HepG2 (cell line): Measurements from ENCODE around the gene NCOA3.

Source experiments
- CTCF ChIP-seq: sonication (generic); formaldehyde crosslinking; IDR thresholded peaks from 2 replicates; pipeline ENCODE4 v1.5.0; 2020; ENCODE audit warnings: mild to moderate bottlenecking, missing genetic modification reagents, moderate library complexity
- GATAD2A ChIP-seq: IDR thresholded peaks from 2 replicates; pipeline ENCODE4 v1.6.1; 2016
- GMEB2 ChIP-seq: IDR thresholded peaks from 2 replicates; pipeline ENCODE4 v1.6.1; 2016; ENCODE audit warnings: missing biosample characterization, missing genetic modification reagents, low read depth
- MEF2D ChIP-seq: sonication (generic); formaldehyde crosslinking; IDR thresholded peaks from 2 replicates; pipeline ENCODE4 v1.5.1; 2020; ENCODE audit warnings: mild to moderate bottlenecking, missing genetic modification reagents
- NBN ChIP-seq: fragments of 450-650 bp; conservative IDR thresholded peaks from 2 replicates; pipeline ENCODE4 v1.6.1; 2017
- NPAS2 ChIP-seq: sonication (generic); formaldehyde crosslinking; IDR thresholded peaks from 2 replicates; pipeline ENCODE4 v1.8.0; 2022; ENCODE audit warnings: mild to moderate bottlenecking, missing genetic modification reagents, borderline replicate concordance
- RELA ChIP-seq: sonication (generic); formaldehyde crosslinking; IDR thresholded peaks from 2 replicates; pipeline ENCODE4 v1.4.0; 2020; ENCODE audit warnings: missing genetic modification reagents
- REST ChIP-seq, 2 experiments: IDR thresholded peaks; 2 replicates each; pipeline ENCODE4 v1.6.1; 2011 to 2012; ENCODE audit warnings: low read length in 2 of 2, borderline replicate concordance in 1 of 2, low read depth in 1 of 2, mild to moderate bottlenecking in 1 of 2, moderate library complexity in 1 of 2
- SMAD3 ChIP-seq: sonication (generic); formaldehyde crosslinking; IDR thresholded peaks from 2 replicates; pipeline ENCODE4 v1.4.0; 2020; ENCODE audit warnings: missing genetic modification reagents
- TERF1 ChIP-seq: sonication (generic); formaldehyde crosslinking; IDR thresholded peaks from 2 replicates; pipeline ENCODE4 v1.8.0; 2022; ENCODE audit warnings: mild to moderate bottlenecking, missing genetic modification reagents, moderate library complexity
- UBTF ChIP-seq: sonication (generic); formaldehyde crosslinking; IDR thresholded peaks from 2 replicates; pipeline ENCODE4 v1.4.0; 2020; ENCODE audit warnings: mild to moderate bottlenecking, missing genetic modification reagents
- ZNF24 ChIP-seq: fragments of 450-650 bp; IDR thresholded peaks from 2 replicates; pipeline ENCODE4 v1.6.1; 2017; ENCODE audit warnings: antibody characterized with exemption, mild to moderate bottlenecking

GRCh38 chr20:47679462-47679861 lies 177.8 kb downstream of the NCOA3 start:
- TF ChIP-seq CTCF (no peak), NPAS2 (CRISPR knock-in tag) (no peak), TERF1 (CRISPR knock-in tag) (no peak), GATAD2A (CRISPR knock-in tag) (no peak), SMAD3 (no peak), UBTF (no peak), GMEB2 (CRISPR knock-in tag) (no peak), ZNF24 (no peak), REST (IDR thresholded peaks at IDR 0.05; ENCODE audit: borderline replicate concordance in 1 of 2, low read depth in 1 of 2, low read length in 2 of 2) (no peak), RELA (CRISPR knock-in tag) (no peak), MEF2D (no peak), NBN (no peak)
